Testis (tissue), 3 donors: ENCODE results near the gene RAPH1. TPM values are rescaled to one million over a fixed set of nuclear protein-coding genes. Genes with fewer than 3 reads are reported as not detected.

ENCODE experiments used
- DNase-seq: peaks from one replicate; pipeline ENCODE4 v3.0.0-alpha.2; 2019
- H3K27ac ChIP-seq, 2 donors: fragments of 200-600 bp; sonication (generic); one replicate each; pipeline ENCODE4 v1.5.1; 2019
- H3K27me3 ChIP-seq: fragments of 200-600 bp; sonication (generic); one replicate; pipeline ENCODE4 v1.5.1; 2019
- H3K36me3 ChIP-seq: fragments of 200-600 bp; sonication (generic); one replicate; pipeline ENCODE4 v1.5.1; 2017; ENCODE audit warnings: low read depth; ENCODE audit errors: missing control alignments
- H3K4me1 ChIP-seq: fragments of 200-600 bp; sonication (generic); one replicate; pipeline ENCODE4 v1.5.1; 2019
- H3K4me3 ChIP-seq, 2 donors: fragments of 200-600 bp; sonication (generic); one replicate each; pipeline ENCODE4 v1.5.1; 2017 to 2019
- H3K9me3 ChIP-seq: fragments of 200-600 bp; sonication (generic); one replicate; pipeline ENCODE4 v1.5.1; 2017
- POLR2A ChIP-seq: fragments of 450-650 bp; IDR thresholded peaks from one replicate; pipeline ENCODE4 v1.6.1; 2017; ENCODE audit warnings: antibody characterized with exemption, mild to moderate bottlenecking, moderate library complexity
- WGBS, 2 donors: methylation state at CpG; one replicate each; pipeline ENCODE4 v1.1.5; 2018; 5-methylcytosine and 5-hydroxymethylcytosine counted together
- intact Hi-C: fragments of 100-400 bp; cut with DNase I; formaldehyde crosslinking; loops from one replicate; pipeline ENCODE4 v1.15.1; 2023; ENCODE audit warnings: low total_unique reads
- polyA plus RNA-seq: library from polyadenylated mRNA; stranded (reverse); fragments of 350-450 nt; fragmentation: Illumina TruSeq; extraction: RNeasy Lipid Tissue Mini Kit (QIAGEN cat#74804); gene quantifications from one replicate; pipeline ENCODE4 v1.2.3, GENCODE V29; 2014; ENCODE audit warnings: low read depth, low replicate concordance; ENCODE audit not compliant: insufficient read depth
- total RNA-seq, 2 donors: library from RNA; depleted of rRNA; stranded (reverse); fragments of >200 nt; gene quantifications; one replicate each; pipeline ENCODE4 v1.2.3, GENCODE V29; 2016
- TF ChIP-seq, protein P1 (sequence below), 3 experiments: fragments of 450-650 bp in 2 of 3; fragments of 200-600 bp in 1 of 3; sonication (generic) in 1 of 3; IDR thresholded peaks; one replicate each; pipeline ENCODE4 v1.5.1; 2016 to 2019; ENCODE audit warnings: antibody characterized with exemption in 3 of 3, mild to moderate bottlenecking in 2 of 3, moderate library complexity in 1 of 3

RAPH1 gene
- total and polyA plus RNA-seq, 3 donors from 2014 or later: 22.1 to 36.5 (median 31.1) TPM

DNA sequence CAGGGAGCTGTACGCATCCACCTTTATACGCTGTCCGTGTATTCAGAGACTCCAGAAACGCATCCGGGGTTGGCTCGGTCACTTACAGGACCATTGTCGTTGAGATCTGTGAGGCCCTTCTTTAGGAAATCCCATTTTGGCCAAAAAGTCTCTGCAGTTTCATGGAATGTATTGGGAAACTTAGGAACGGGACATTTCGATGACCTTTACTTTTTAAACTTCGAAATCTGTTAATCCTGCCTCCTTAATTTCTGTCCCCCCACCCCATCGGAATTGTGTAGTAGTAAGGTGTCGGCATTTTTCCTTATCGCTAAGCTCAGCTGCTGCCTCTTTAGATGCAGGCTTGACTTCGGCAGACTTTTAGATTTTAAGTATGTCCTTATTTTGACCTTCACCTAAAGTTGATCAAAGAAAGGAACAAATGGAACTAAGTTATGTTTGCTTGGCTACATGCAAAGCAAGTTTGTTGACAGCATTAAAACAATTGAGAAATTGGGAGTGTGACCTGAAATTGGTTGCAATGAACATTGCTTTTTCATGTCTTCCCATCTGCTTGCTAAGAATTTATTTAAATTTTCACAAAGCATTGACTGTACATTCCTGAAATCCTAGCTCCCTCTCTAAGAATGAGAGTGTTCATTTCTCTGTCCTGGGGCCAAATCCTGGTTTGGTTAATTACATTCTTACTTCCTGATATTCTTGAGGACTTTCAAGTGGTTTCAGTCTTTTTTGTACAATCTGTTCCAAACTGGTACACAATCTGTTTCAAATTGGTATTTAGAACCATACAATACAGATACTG, 884 bp upstream of the RAPH1 start:
- H3K9me3 ChIP-seq: no peaks in the 10 kb centered on the region
- 7 to 10% methylated on average over 14 of the region's 14 CpGs for WGBS, 2 donors
- H3K27ac ChIP-seq: peak overlapping the region; percentile 82 to 95
- H3K4me3 ChIP-seq: peak overlapping the region; percentile 71 to 84
- no peaks in the 10 kb centered on the region for H3K27me3 ChIP-seq
- no peak for DNase-seq
- H3K36me3 ChIP-seq: no peaks in the 10 kb centered on the region
- peaks cover 17% of the 10 kb centered on the region for H3K4me1 ChIP-seq
- intact Hi-C loops: no loop called here
- TF ChIP-seq, protein P1, sequence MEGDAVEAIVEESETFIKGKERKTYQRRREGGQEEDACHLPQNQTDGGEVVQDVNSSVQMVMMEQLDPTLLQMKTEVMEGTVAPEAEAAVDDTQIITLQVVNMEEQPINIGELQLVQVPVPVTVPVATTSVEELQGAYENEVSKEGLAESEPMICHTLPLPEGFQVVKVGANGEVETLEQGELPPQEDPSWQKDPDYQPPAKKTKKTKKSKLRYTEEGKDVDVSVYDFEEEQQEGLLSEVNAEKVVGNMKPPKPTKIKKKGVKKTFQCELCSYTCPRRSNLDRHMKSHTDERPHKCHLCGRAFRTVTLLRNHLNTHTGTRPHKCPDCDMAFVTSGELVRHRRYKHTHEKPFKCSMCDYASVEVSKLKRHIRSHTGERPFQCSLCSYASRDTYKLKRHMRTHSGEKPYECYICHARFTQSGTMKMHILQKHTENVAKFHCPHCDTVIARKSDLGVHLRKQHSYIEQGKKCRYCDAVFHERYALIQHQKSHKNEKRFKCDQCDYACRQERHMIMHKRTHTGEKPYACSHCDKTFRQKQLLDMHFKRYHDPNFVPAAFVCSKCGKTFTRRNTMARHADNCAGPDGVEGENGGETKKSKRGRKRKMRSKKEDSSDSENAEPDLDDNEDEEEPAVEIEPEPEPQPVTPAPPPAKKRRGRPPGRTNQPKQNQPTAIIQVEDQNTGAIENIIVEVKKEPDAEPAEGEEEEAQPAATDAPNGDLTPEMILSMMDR (IDR thresholded peaks at IDR 0.05): no peak
- no peak for TF ChIP-seq POLR2A

DNA sequence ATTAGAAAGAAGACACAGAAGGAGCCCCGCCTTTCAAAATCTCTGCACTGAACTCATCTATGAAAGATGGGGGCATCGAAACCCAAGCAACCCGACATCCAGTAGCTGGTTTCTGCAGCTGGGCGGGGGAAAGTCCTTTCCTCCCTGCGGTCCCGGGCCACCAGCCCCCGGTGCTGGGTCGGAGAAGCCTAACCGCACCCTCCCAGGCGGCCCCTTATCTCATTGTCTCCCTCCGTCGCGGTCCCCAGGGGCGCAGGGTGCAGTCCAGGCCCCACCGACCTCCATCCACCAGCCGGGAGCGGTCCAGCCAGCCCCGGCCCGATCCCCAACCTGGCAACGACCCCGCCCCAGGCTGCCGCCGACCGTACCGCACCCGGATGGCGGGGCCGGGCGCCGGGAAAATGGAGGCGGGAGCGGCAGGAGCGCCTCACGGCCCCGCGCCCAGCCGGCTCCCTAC, 452 bp downstream of the RAPH1 start:
- H3K27me3 ChIP-seq: no peaks in the 10 kb centered on the region
- DNase-seq: peak; percentile 38
- 0 to 1% methylated on average over 16 to 34 of the region's 37 CpGs for WGBS, 2 donors
- no peaks in the 10 kb centered on the region for H3K36me3 ChIP-seq
- H3K4me3 ChIP-seq: peak overlapping the region; percentile 84 to 97
- peak overlapping the region; percentile 94 to 95 for H3K27ac ChIP-seq
- intact Hi-C loops: no loop called here
- no peaks in the 10 kb centered on the region for H3K9me3 ChIP-seq
- TF ChIP-seq, protein P1 (IDR thresholded peaks at IDR 0.05): no peak
- no peak for TF ChIP-seq POLR2A
- H3K4me1 ChIP-seq: peaks cover 17% of the 10 kb centered on the region

DNA sequence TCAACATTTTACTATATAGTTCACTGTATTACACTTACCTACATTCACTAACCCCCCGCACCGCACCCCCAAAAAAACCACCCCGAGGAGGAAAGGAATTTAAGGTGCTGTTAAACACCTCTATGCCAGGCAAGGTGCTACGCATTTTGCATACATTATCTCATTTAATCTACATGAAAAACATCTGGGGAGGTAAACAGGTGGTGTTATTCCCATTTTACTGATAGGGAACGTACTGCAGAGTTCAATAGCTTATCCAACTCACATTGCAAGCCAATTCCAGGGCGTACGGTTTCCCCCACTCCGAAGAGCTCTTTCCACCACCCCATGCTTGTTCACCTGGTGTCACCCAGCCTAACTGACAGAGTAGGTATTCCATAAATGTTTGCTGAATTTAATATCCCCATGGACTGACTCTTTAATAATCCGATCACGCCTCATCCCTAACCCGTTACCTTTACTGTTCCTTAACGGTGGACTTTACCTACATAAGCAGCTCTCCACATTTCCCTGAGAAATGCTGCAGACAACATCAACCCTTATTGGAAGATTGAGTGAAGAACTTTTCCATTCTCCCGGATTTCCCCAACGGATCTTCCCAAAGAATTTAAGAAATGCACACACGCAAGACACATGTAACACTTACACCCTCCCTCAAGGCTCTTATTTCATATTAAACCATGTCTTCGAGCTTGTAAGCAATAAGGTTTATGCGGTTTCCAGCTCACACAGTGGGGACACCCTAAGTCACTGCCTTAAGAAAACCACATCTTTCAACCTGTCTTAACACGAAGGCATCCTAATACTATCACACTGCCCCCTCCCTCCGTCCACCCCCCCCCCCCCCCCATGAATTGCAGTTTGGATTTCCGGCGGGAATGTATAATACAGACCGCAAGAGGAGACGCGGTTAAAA, 1.2 kb downstream of the RAPH1 start:
- peaks cover 17% of the 10 kb centered on the region for H3K4me1 ChIP-seq
- no peaks in the 10 kb centered on the region for H3K9me3 ChIP-seq
- intact Hi-C loops: no loop called here
- H3K36me3 ChIP-seq: no peaks in the 10 kb centered on the region
- WGBS, 2 donors: 2 to 3% methylated on average over 24 of the region's 24 CpGs
- DNase-seq: no peak
- TF ChIP-seq, protein P1 (IDR thresholded peaks at IDR 0.05): no peak
- TF ChIP-seq POLR2A: no peak
- peak overlapping the region; percentile 94 to 95 for H3K27ac ChIP-seq
- peak overlapping the region; percentile 84 to 97 for H3K4me3 ChIP-seq
- H3K27me3 ChIP-seq: no peaks in the 10 kb centered on the region

DNA sequence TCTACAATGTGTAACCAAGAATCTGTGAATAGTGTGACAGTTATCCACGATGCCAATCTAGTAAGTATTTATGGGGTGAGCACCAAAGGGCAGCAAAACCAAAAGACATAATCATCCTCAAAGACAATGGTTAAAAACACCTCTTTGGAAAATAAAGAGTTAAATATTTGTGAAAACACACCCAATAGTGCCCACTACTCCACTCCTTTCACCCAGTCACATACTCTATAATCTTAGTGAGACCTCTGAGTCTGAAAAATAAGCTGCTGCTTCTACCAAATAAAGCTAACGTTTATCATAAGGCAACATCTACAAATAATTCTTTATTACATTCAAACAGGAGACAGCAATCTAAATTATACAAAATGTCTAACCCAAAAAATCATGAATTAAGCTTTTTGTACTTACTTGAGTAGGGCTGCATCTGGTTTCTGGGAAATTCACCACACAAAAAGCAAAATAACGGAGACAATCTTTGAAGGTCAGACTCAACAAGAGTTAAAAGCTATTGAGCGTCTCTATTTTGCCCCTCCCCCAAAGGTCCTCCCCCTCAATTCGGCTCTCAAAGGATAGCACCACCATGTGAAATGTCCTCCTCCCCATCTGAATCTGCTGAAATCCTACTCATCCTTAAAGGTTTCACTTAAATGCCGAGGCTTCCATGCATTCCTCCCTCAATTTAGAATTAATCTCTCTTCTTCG, 2.0 kb downstream of the RAPH1 start:
- intact Hi-C loops: no loop called here
- Histone ChIP-seq H3K36me3 (no peaks in the 10 kb centered on the region), H3K27me3 (no peaks in the 10 kb centered on the region), H3K4me3 (peak overlapping the region in 1 of 2 donors; percentile 97), H3K27ac (peak overlapping the region in 1 of 2 donors; percentile 94), H3K9me3 (no peaks in the 10 kb centered on the region), H3K4me1 (peaks cover 17% of the 10 kb centered on the region)
- DNase-seq: no peak
- 10 to 14% methylated on average over 7 of the region's 7 CpGs for WGBS, 2 donors
- TF ChIP-seq, protein P1 (IDR thresholded peaks at IDR 0.05): no peak
- TF ChIP-seq POLR2A: no peak
